ENCODE results near the gene CCNYL1.

DNA sequence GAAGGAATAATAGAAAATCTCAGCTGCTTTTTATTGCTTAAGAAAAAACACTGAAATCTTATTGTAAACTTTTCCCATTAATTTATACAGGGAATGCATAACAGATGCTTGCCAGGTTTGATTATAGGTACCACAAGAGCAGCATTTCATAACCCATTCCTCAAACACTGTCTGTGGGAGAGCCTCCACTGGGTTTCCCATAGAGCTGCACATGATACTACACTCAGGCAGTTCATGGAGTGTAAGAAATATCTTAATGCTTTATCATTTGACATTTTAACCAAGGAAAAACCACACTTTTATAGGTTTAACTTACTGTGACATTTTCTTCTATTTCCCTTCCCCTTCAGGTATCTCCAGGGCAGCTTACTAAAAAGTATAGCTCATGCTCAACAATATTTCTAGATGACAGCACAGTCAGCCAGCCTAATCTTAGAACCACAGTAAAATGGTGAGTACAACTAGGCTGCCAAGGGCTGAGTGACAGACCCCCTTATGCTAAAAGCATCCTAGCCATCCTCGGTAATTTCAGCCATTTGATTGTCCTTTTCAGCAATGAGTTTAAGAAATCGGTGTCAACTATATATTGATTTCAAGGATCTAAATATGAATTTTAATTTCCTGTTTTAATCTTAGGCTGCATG is 22.3 kb downstream of the CCNYL1 start:
- TF ChIP-seq EP300 (IDR thresholded peaks at IDR 0.05), result no peak
- TF ChIP-seq, protein P1, sequence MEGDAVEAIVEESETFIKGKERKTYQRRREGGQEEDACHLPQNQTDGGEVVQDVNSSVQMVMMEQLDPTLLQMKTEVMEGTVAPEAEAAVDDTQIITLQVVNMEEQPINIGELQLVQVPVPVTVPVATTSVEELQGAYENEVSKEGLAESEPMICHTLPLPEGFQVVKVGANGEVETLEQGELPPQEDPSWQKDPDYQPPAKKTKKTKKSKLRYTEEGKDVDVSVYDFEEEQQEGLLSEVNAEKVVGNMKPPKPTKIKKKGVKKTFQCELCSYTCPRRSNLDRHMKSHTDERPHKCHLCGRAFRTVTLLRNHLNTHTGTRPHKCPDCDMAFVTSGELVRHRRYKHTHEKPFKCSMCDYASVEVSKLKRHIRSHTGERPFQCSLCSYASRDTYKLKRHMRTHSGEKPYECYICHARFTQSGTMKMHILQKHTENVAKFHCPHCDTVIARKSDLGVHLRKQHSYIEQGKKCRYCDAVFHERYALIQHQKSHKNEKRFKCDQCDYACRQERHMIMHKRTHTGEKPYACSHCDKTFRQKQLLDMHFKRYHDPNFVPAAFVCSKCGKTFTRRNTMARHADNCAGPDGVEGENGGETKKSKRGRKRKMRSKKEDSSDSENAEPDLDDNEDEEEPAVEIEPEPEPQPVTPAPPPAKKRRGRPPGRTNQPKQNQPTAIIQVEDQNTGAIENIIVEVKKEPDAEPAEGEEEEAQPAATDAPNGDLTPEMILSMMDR (IDR thresholded peaks at IDR 0.05), result no peak
- TF ChIP-seq POLR2A (IDR thresholded peaks at IDR 0.05), result no peak

All from ovary (tissue), 3 donors.